MCF 10A (cell line): ENCODE measurements around the gene XPO5. TPM values are rescaled to one million over a fixed set of nuclear protein-coding genes. Genes with fewer than 3 reads are reported as not detected.
A peak's percentile ranks its signal among the peaks of the same experiment; 100 is the strongest.

Experiments
- BruUV-seq: library from RNA; stranded (reverse); fragments of 400-500 nt; replicated peaks from 2 replicates; lab custom pipeline; 2021; lab: Mats Ljungman, UMichigan
- CTCF ChIA-PET: fragments of 300-600 bp; sonication (Branson Sonifier 250); formaldehyde crosslinking; extraction: SDS; loops from one replicate; lab custom pipeline; 2021; ENCODE audit warnings: antibody characterized with exemption, inconsistent platforms; lab: Yijun Ruan, JAX
- POLR2A ChIA-PET: fragments of 300-600, 350-650 bp; sonication (Branson Sonifier 250); formaldehyde crosslinking; extraction: SDS; loops from one replicate; lab custom pipeline; 2020; ENCODE audit warnings: antibody characterized with exemption, inconsistent platforms; lab: Yijun Ruan, JAX
- DNase-seq: peaks from one replicate; pipeline ENCODE4 v3.0.0-alpha.2; 2018; ENCODE audit not compliant: unreplicated experiment
- H3K27ac Mint-ChIP-seq: one replicate; pipeline ENCODE4 v1.8.0; 2022; ENCODE audit warnings: mild to moderate bottlenecking, low read depth, mixed read lengths; ENCODE audit not compliant: unreplicated experiment
- H3K27me3 Mint-ChIP-seq: one replicate; pipeline ENCODE4 v1.8.0; 2022; ENCODE audit warnings: mixed read lengths; ENCODE audit not compliant: insufficient read depth, unreplicated experiment
- H3K36me3 Mint-ChIP-seq: one replicate; pipeline ENCODE4 v1.8.0; 2022; ENCODE audit warnings: mild to moderate bottlenecking, moderate library complexity, mixed read lengths; ENCODE audit not compliant: insufficient read depth, unreplicated experiment
- H3K4me1 Mint-ChIP-seq: one replicate; pipeline ENCODE4 v1.8.0; 2022; ENCODE audit warnings: mixed read lengths; ENCODE audit not compliant: insufficient read depth, unreplicated experiment
- H3K4me3 Mint-ChIP-seq: one replicate; pipeline ENCODE4 v1.8.0; 2022; ENCODE audit warnings: mild to moderate bottlenecking, moderate library complexity, mixed read lengths; ENCODE audit not compliant: unreplicated experiment
- H3K9me3 Mint-ChIP-seq: one replicate; pipeline ENCODE4 v1.8.0; 2022; ENCODE audit warnings: mixed read lengths; ENCODE audit not compliant: unreplicated experiment
- CTCF ChIP-seq: fragments of 200-600 bp; IDR thresholded peaks from one replicate; pipeline ENCODE4 v1.8.0; 2022; ENCODE audit warnings: antibody characterized with exemption, mild to moderate bottlenecking; ENCODE audit not compliant: unreplicated experiment
- intact Hi-C: fragments of 100-400 bp; cut with micrococcal nuclease; formaldehyde crosslinking; loops from 2 replicates; pipeline ENCODE4 v1.14.1; 2022
- total RNA-seq: library from RNA; stranded (reverse); gene quantifications from 2 replicates; pipeline ENCODE4 v1.2.3, GENCODE V29; 2022

Gene XPO5
- total RNA-seq, 1 experiment from 2014 or later, result 98.6 TPM

- H3K36me3 Mint-ChIP-seq, result peaks cover 50% of the 10 kb centered on the region
- no peak for TF ChIP-seq CTCF
- ChIA-PET CTCF (interaction anchor here (0.6 to 6.4 kb wide), 37 partner anchors 9 to 604 kb away, joined by 3 to 93 read pairs (median 5); partner anchors contain the start of genes DLK2 and POLR1C), POLR2A (interaction anchor here (1.0 to 3.3 kb wide), 16 partner anchors 8 to 527 kb away, joined by 3 to 29 read pairs (median 6); partner anchors contain the start of genes DLK2, DNPH1, PEX6 and POLR1C)
- BruUV-seq, result TSS peak; percentile 37
- H3K4me1 Mint-ChIP-seq, result peaks cover 11% of the 10 kb centered on the region
- H3K27ac Mint-ChIP-seq, result no peak overlapping the region
- DNase-seq, result no peak
- no peaks in the 10 kb centered on the region for H3K27me3 Mint-ChIP-seq
- intact Hi-C loops, result loop anchor here (1.0 kb wide), 3 partner anchors 52 to 243 kb away; no protein-coding TSS in a partner anchor
- no peaks in the 10 kb centered on the region for H3K9me3 Mint-ChIP-seq
- H3K4me3 Mint-ChIP-seq, result no peak overlapping the region
Measured at GRCh38 chr6:43506171-43506570, 69.7 kb downstream of the XPO5 start.

GRCh38 chr6:43505718-43506117, 70.1 kb downstream of the XPO5 start:
- Mint-ChIP-seq H3K4me1 (peaks cover 11% of the 10 kb centered on the region), H3K36me3 (peaks cover 53% of the 10 kb centered on the region), H3K27ac (no peak overlapping the region), H3K4me3 (no peak overlapping the region), H3K27me3 (no peaks in the 10 kb centered on the region), H3K9me3 (no peaks in the 10 kb centered on the region)
- CTCF ChIA-PET, result interaction anchor here (0.6 to 6.4 kb wide), 31 partner anchors 10 to 808 kb away, joined by 3 to 93 read pairs (median 5); partner anchors contain the start of genes DLK2 and POLR1C
- no peak for DNase-seq
- BruUV-seq, result no TSS peak
- TF ChIP-seq CTCF, result no peak
- POLR2A ChIA-PET, result interaction anchor here (0.6 to 3.3 kb wide), 14 partner anchors 10 to 526 kb away, joined by 3 to 29 read pairs (median 7); partner anchors contain the start of genes DLK2, DNPH1, PEX6 and POLR1C
- intact Hi-C loops, result loop anchor here (1.0 kb wide), 3 partner anchors 51 to 242 kb away; no protein-coding TSS in a partner anchor

- H3K9me3 Mint-ChIP-seq, result no peaks in the 10 kb centered on the region
- H3K27ac Mint-ChIP-seq, result no peak overlapping the region
- H3K4me1 Mint-ChIP-seq, result peaks cover 11% of the 10 kb centered on the region
- H3K4me3 Mint-ChIP-seq, result no peak overlapping the region
- ChIA-PET POLR2A (interaction anchor here (0.6 to 3.3 kb wide), 7 partner anchors 9 to 526 kb away, joined by 3 to 29 read pairs (median 7); partner anchors contain the start of genes DNPH1, PEX6, POLR1C and YIPF3), CTCF (interaction anchor here (0.6 to 6.4 kb wide), 19 partner anchors 10 to 807 kb away, joined by 3 to 93 read pairs (median 8); partner anchors contain the start of genes DLK2 and DNPH1)
- peaks cover 61% of the 10 kb centered on the region for H3K36me3 Mint-ChIP-seq
- no TSS peak for BruUV-seq
- no peak for DNase-seq
- no peaks in the 10 kb centered on the region for H3K27me3 Mint-ChIP-seq
- TF ChIP-seq CTCF, result no peak
- intact Hi-C loops, result no loop called here
Measured at GRCh38 chr6:43504756-43505593, 70.9 kb downstream of the XPO5 start.

- peaks cover 75% of the 10 kb centered on the region for H3K36me3 Mint-ChIP-seq
- no peak for DNase-seq
- no peak overlapping the region for H3K27ac Mint-ChIP-seq
- TF ChIP-seq CTCF, result no peak
- peaks cover 6% of the 10 kb centered on the region for H3K4me1 Mint-ChIP-seq
- no peaks in the 10 kb centered on the region for H3K9me3 Mint-ChIP-seq
- intact Hi-C loops, result no loop called here
- ChIA-PET POLR2A (interaction anchor here (1.1 to 1.4 kb wide), 3 partner anchors 10 to 56 kb away, joined by 3 to 4 read pairs (median 3); no protein-coding TSS in a partner anchor), CTCF (interaction anchor here (0.6 to 6.4 kb wide), 7 partner anchors 9 to 241 kb away, joined by 3 to 93 read pairs (median 4); no protein-coding TSS in a partner anchor)
- no peak overlapping the region for H3K4me3 Mint-ChIP-seq
- no peaks in the 10 kb centered on the region for H3K27me3 Mint-ChIP-seq
- BruUV-seq, result no TSS peak
Measured at GRCh38 chr6:43503443-43503842, 72.4 kb downstream of the XPO5 start.
